ENCODE measurements around the gene TMEM164. TPM values are rescaled to one million over a fixed set of nuclear protein-coding genes. Genes with fewer than 3 reads are reported as not detected.

TMEM164 gene
- polyA plus RNA-seq, 2 donors = 7.1 to 11.9 TPM

GRCh38 chrX:110178179-110178865 is 175.4 kb downstream of the TMEM164 start:
- peaks cover 0 to 26% of the 10 kb centered on the region in 2 donors for H3K4me1 ChIP-seq (ENCODE audit: control insufficient read depth in 2 of 2, insufficient read depth in 2 of 2, low read length in 1 of 2)
- WGBS, 2 donors = 68 to 88% methylated on average over 5 of the region's 5 CpGs
- H3K27me3 ChIP-seq (ENCODE audit: control insufficient read depth in 1 of 2, insufficient read depth in 2 of 2, low read length in 2 of 2) = no peaks in the 10 kb centered on the region
- H3K9me3 ChIP-seq (ENCODE audit: control insufficient read depth in 2 of 2, insufficient read depth in 1 of 2, low read depth in 1 of 2, low read length in 1 of 2) = no peaks in the 10 kb centered on the region
- no peak overlapping the region for H3K27ac ChIP-seq (ENCODE audit: low read depth in 2 of 2, low read length in 1 of 2)
- H3K36me3 ChIP-seq (ENCODE audit: control insufficient read depth in 2 of 2, insufficient read depth in 2 of 2, low read length in 1 of 2) = no peaks in the 10 kb centered on the region
- no peak overlapping the region for H3K4me3 ChIP-seq (ENCODE audit: low read depth in 1 of 2, low read length in 2 of 2)

GRCh38 chrX:110180176-110180927 is 177.4 kb downstream of the TMEM164 start:
- Histone ChIP-seq H3K36me3 (ENCODE audit: control insufficient read depth in 2 of 2, insufficient read depth in 2 of 2, low read length in 1 of 2) (no peaks in the 10 kb centered on the region), H3K27me3 (ENCODE audit: control insufficient read depth in 1 of 2, insufficient read depth in 2 of 2, low read length in 2 of 2) (no peaks in the 10 kb centered on the region), H3K9me3 (ENCODE audit: control insufficient read depth in 2 of 2, insufficient read depth in 1 of 2, low read depth in 1 of 2, low read length in 1 of 2) (no peaks in the 10 kb centered on the region), H3K4me1 (ENCODE audit: control insufficient read depth in 2 of 2, insufficient read depth in 2 of 2, low read length in 1 of 2) (peaks cover 0 to 22% of the 10 kb centered on the region in 2 donors), H3K27ac (ENCODE audit: low read depth in 2 of 2, low read length in 1 of 2) (peak overlapping the region in 1 of 2 donors; percentile 14), H3K4me3 (ENCODE audit: low read depth in 1 of 2, low read length in 2 of 2) (no peak overlapping the region)
- WGBS, 2 donors = 67 to 76% methylated on average over 5 of the region's 5 CpGs

DNA sequence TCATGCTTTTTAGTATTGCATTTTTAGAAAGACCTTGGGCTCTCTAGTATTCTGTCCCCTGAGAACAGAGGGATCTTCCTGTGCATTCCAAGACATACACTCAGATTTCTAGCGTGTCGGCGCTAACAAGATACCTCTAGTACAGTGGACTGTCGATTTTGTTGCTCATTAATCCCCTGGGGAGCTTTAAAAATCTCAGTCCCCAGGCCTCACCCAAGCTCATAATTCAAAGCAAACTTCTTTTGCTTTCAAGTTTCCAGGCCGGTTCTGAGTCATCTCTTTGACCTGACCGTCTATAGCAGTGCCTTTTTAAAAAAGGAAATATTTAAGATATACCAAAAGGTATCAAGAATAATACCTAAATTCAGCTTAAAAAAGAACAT is 178.0 kb downstream of the TMEM164 start:
- WGBS, 2 donors = 34 to 62% methylated on average over 6 of the region's 6 CpGs
- Histone ChIP-seq H3K4me3 (ENCODE audit: low read depth in 1 of 2, low read length in 2 of 2) (no peak overlapping the region), H3K27me3 (ENCODE audit: control insufficient read depth in 1 of 2, insufficient read depth in 2 of 2, low read length in 2 of 2) (no peaks in the 10 kb centered on the region), H3K36me3 (ENCODE audit: control insufficient read depth in 2 of 2, insufficient read depth in 2 of 2, low read length in 1 of 2) (no peaks in the 10 kb centered on the region), H3K9me3 (ENCODE audit: control insufficient read depth in 2 of 2, insufficient read depth in 1 of 2, low read depth in 1 of 2, low read length in 1 of 2) (no peaks in the 10 kb centered on the region), H3K27ac (ENCODE audit: low read depth in 2 of 2, low read length in 1 of 2) (peak overlapping the region; percentile 34 to 79), H3K4me1 (ENCODE audit: control insufficient read depth in 2 of 2, insufficient read depth in 2 of 2, low read length in 1 of 2) (peaks cover 0 to 17% of the 10 kb centered on the region in 2 donors)

DNA sequence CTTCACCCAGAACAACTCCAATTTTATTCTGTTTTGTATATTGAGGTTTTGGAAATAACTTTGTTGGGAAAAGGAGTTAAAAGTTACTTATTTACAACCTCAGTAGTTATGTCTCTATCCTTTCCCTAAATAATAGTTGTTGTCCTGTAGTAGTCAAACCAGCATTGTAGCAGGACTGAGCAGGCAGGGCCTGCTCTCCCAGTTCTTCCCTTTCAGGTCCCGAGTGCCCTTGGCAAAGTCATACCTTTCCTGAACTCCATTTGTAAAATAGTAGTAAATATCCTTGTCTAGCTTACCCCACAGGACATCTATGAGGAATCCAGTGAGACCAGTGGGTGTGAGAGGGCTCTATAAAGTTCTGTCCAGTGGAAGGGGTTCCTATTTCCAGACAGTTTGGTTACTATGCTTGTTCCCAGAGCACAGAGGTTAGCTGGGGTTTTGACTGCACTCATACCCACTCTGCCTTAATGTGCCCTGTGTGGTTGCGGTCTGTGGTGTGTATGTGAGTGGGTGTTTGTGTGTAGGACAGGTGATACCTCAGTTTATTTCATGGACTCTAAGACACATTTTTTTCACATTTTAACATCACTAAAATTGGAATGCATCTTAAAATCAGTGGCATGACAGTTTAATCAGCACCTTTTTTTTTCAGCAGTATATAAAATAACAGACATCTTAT is 178.7 kb downstream of the TMEM164 start:
- H3K4me1 ChIP-seq (ENCODE audit: control insufficient read depth in 2 of 2, insufficient read depth in 2 of 2, low read length in 1 of 2) = peaks cover 0 to 14% of the 10 kb centered on the region in 2 donors
- 69 to 78% methylated on average over 2 of the region's 2 CpGs for WGBS, 2 donors
- H3K36me3 ChIP-seq (ENCODE audit: control insufficient read depth in 2 of 2, insufficient read depth in 2 of 2, low read length in 1 of 2) = no peaks in the 10 kb centered on the region
- H3K27ac ChIP-seq (ENCODE audit: low read depth in 2 of 2, low read length in 1 of 2) = peak overlapping the region; percentile 66 to 79
- no peak overlapping the region for H3K4me3 ChIP-seq (ENCODE audit: low read depth in 1 of 2, low read length in 2 of 2)
- no peaks in the 10 kb centered on the region for H3K27me3 ChIP-seq (ENCODE audit: control insufficient read depth in 1 of 2, insufficient read depth in 2 of 2, low read length in 2 of 2)
- H3K9me3 ChIP-seq (ENCODE audit: control insufficient read depth in 2 of 2, insufficient read depth in 1 of 2, low read depth in 1 of 2, low read length in 1 of 2) = no peaks in the 10 kb centered on the region

GRCh38 chrX:110182362-110182761 is 179.4 kb downstream of the TMEM164 start:
- Histone ChIP-seq H3K4me3 (ENCODE audit: low read depth in 1 of 2, low read length in 2 of 2) (no peak overlapping the region), H3K27ac (ENCODE audit: low read depth in 2 of 2, low read length in 1 of 2) (peak overlapping the region; percentile 27 to 36), H3K36me3 (ENCODE audit: control insufficient read depth in 2 of 2, insufficient read depth in 2 of 2, low read length in 1 of 2) (no peaks in the 10 kb centered on the region), H3K27me3 (ENCODE audit: control insufficient read depth in 1 of 2, insufficient read depth in 2 of 2, low read length in 2 of 2) (no peaks in the 10 kb centered on the region), H3K4me1 (ENCODE audit: control insufficient read depth in 2 of 2, insufficient read depth in 2 of 2, low read length in 1 of 2) (peaks cover 0 to 14% of the 10 kb centered on the region in 2 donors), H3K9me3 (ENCODE audit: control insufficient read depth in 2 of 2, insufficient read depth in 1 of 2, low read depth in 1 of 2, low read length in 1 of 2) (no peaks in the 10 kb centered on the region)
- 88 to 100% methylated on average over 1 of the region's 1 CpG for WGBS, 2 donors

DNA sequence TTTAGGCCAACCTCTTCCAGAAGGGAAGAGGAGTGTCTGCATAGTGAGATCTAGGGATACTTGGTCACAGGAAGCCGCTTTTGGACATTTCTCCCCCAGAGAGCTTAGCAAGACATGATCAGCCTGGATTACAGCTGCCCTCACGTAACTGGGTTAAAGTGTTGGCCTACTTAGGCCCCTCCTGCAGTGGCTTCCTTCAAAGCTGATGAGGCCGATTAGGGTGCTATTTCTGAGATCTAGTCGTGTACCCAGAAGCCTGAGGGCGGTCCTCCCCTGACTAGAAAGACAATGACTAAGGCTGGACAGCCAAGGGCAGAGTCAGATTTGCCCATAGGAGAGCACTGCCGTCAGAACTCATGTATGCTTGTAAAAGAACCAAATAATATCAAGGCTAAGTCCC is 180.0 kb downstream of the TMEM164 start:
- H3K27me3 ChIP-seq (ENCODE audit: control insufficient read depth in 1 of 2, insufficient read depth in 2 of 2, low read length in 2 of 2) = no peaks in the 10 kb centered on the region
- H3K9me3 ChIP-seq (ENCODE audit: control insufficient read depth in 2 of 2, insufficient read depth in 1 of 2, low read depth in 1 of 2, low read length in 1 of 2) = no peaks in the 10 kb centered on the region
- peaks cover 0 to 14% of the 10 kb centered on the region in 2 donors for H3K4me1 ChIP-seq (ENCODE audit: control insufficient read depth in 2 of 2, insufficient read depth in 2 of 2, low read length in 1 of 2)
- no peaks in the 10 kb centered on the region for H3K36me3 ChIP-seq (ENCODE audit: control insufficient read depth in 2 of 2, insufficient read depth in 2 of 2, low read length in 1 of 2)
- 65 to 72% methylated on average over 6 of the region's 6 CpGs for WGBS, 2 donors
- H3K4me3 ChIP-seq (ENCODE audit: low read depth in 1 of 2, low read length in 2 of 2) = no peak overlapping the region
- H3K27ac ChIP-seq (ENCODE audit: low read depth in 2 of 2, low read length in 1 of 2) = peak overlapping the region; percentile 27 to 36

DNA sequence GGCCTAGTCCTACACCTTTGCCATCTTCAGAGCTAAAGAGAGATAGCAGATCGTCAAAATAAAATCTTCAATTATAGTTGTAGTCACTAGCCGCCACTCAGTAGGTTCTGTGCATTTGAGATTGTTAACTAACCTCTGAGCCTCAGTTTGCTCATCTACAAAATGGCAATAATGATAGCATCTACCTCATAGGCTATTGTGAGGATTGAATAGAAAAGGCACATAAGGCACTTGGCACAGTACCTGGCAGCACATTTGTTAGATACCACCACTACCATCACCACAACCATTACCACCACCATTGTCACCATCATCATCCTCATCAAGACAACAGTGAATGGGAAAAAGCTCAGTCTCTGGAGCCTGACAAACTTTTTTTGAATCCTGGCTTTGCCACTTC is 180.4 kb downstream of the TMEM164 start:
- 81 to 98% methylated on average over 2 of the region's 2 CpGs for WGBS, 2 donors
- H3K9me3 ChIP-seq (ENCODE audit: control insufficient read depth in 2 of 2, insufficient read depth in 1 of 2, low read depth in 1 of 2, low read length in 1 of 2) = no peaks in the 10 kb centered on the region
- H3K4me1 ChIP-seq (ENCODE audit: control insufficient read depth in 2 of 2, insufficient read depth in 2 of 2, low read length in 1 of 2) = peaks cover 0 to 12% of the 10 kb centered on the region in 2 donors
- H3K4me3 ChIP-seq (ENCODE audit: low read depth in 1 of 2, low read length in 2 of 2) = no peak overlapping the region
- H3K27me3 ChIP-seq (ENCODE audit: control insufficient read depth in 1 of 2, insufficient read depth in 2 of 2, low read length in 2 of 2) = no peaks in the 10 kb centered on the region
- no peaks in the 10 kb centered on the region for H3K36me3 ChIP-seq (ENCODE audit: control insufficient read depth in 2 of 2, insufficient read depth in 2 of 2, low read length in 1 of 2)
- H3K27ac ChIP-seq (ENCODE audit: low read depth in 2 of 2, low read length in 1 of 2) = no peak overlapping the region

DNA sequence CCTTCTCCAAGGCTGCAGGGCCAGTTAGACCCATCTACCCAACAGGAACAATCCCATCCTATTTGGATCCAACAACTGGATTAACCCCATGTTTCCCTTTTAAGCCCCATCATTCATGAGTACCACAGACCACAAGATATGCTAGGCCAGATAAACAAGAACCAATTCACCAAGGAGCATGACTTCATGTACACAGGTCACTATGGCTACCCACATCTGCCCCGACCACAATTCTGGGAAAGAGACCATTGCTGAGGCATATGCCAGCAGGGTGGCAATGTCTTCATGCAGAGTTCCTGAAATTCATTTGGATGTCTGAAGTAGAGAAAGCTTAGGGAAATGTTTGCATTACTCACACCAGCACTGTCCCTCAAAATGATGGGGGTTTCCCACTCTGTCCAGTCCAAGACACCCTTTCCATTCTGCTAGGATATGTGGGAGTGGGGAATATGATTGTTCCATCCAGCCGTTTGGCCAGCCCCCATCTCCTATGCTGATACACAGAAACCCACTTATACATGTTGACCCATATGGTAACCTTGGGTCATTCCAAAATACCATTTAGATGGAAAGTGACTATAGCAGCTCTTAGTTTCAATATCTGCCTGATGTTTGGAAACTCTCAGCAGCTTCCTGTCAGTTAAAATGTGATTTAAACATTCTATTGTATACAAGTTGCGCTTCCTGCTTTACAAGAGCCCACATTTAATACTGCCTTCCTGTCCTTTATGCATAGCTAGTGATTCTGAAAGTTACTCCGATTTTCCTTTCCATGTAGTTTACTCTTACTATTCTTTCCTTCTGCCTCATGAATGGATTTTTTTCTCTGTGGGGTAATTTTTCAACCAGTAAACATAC is 186.0 kb downstream of the TMEM164 start:
- H3K4me1 ChIP-seq (ENCODE audit: control insufficient read depth in 2 of 2, insufficient read depth in 2 of 2, low read length in 1 of 2) = no peaks in the 10 kb centered on the region
- H3K27ac ChIP-seq (ENCODE audit: low read depth in 2 of 2, low read length in 1 of 2) = no peak overlapping the region
- WGBS, 2 donors = 63 to 65% methylated on average over 4 of the region's 4 CpGs
- no peaks in the 10 kb centered on the region for H3K36me3 ChIP-seq (ENCODE audit: control insufficient read depth in 2 of 2, insufficient read depth in 2 of 2, low read length in 1 of 2)
- H3K4me3 ChIP-seq (ENCODE audit: low read depth in 1 of 2, low read length in 2 of 2) = no peak overlapping the region
- no peaks in the 10 kb centered on the region for H3K9me3 ChIP-seq (ENCODE audit: control insufficient read depth in 2 of 2, insufficient read depth in 1 of 2, low read depth in 1 of 2, low read length in 1 of 2)
- H3K27me3 ChIP-seq (ENCODE audit: control insufficient read depth in 1 of 2, insufficient read depth in 2 of 2, low read length in 2 of 2) = no peaks in the 10 kb centered on the region

DNA sequence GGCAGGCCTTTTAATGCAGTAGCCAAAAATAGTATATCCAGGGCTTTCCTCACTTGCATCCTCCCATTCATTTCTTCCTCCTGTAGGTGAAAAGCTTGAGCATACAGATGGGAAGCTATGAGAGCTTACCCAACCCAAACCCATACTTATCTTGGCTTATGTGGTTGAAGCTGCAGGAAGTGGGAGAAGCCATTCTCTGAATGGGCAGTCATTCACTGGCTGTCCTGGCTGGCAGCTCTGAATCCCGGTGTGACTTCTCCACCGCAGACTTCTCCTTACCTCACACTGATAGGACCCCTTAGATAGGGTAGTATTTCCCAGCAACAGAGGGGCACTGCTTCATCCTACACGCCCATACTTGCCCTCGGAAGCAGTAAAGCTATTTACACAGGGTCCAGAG is 189.6 kb downstream of the TMEM164 start:
- Histone ChIP-seq H3K27me3 (ENCODE audit: control insufficient read depth in 1 of 2, insufficient read depth in 2 of 2, low read length in 2 of 2) (no peaks in the 10 kb centered on the region), H3K9me3 (ENCODE audit: control insufficient read depth in 2 of 2, insufficient read depth in 1 of 2, low read depth in 1 of 2, low read length in 1 of 2) (no peaks in the 10 kb centered on the region), H3K27ac (ENCODE audit: low read depth in 2 of 2, low read length in 1 of 2) (no peak overlapping the region), H3K4me1 (ENCODE audit: control insufficient read depth in 2 of 2, insufficient read depth in 2 of 2, low read length in 1 of 2) (no peaks in the 10 kb centered on the region), H3K36me3 (ENCODE audit: control insufficient read depth in 2 of 2, insufficient read depth in 2 of 2, low read length in 1 of 2) (no peaks in the 10 kb centered on the region), H3K4me3 (ENCODE audit: low read depth in 1 of 2, low read length in 2 of 2) (no peak overlapping the region)
- 87 to 94% methylated on average over 4 of the region's 4 CpGs for WGBS, 2 donors

Data from esophagus (tissue), 2 donors.